HTERT RPE-1 (cell line): ENCODE results near the gene ZNF213.

ENCODE experiments used
- in situ Hi-C: fragments of 300-500 bp; cut with MboI; formaldehyde crosslinking; loops from 4 replicates; pipeline ENCODE4 v1.14.3; 2020; ENCODE audit warnings: low sequenced_read_pairs

ZNF213 gene

GRCh38 chr16:3134338-3135125 is at the start of gene ZNF213:
ZNF213 (plus strand) TSS chr16:3135029; CDS start chr16:3137281, 2,252 bp downstream.
- in situ Hi-C loops = no loop called here

GRCh38 chr16:3085868-3086595 is 48.8 kb upstream of the ZNF213 start:
- in situ Hi-C loops = no loop called here

GRCh38 chr16:3086596-3087242 is 48.1 kb upstream of the ZNF213 start:
- in situ Hi-C loops = no loop called here

GRCh38 chr16:3087243-3088235 is 47.3 kb upstream of the ZNF213 start:
- in situ Hi-C loops = no loop called here

DNA sequence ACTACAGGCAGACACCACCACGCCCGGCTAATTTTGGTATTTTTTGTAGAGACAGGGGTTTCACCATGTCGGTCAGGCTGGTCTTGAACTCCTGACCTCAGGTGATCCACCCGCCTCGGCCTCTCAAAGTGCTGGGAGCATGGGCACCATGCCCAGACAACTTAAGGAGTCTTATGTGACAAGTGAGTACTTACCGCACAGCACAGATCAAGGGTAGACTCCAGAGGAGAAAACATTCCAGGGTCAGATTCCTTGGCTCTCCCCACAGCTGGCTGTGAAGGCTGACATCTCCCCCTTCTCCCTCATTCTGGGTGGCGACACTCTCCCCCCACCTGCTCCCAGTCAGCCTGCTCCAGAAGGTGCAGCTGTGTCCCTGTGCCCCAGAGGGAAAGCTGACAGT is 46.4 kb upstream of the ZNF213 start:
- in situ Hi-C loops = no loop called here

DNA sequence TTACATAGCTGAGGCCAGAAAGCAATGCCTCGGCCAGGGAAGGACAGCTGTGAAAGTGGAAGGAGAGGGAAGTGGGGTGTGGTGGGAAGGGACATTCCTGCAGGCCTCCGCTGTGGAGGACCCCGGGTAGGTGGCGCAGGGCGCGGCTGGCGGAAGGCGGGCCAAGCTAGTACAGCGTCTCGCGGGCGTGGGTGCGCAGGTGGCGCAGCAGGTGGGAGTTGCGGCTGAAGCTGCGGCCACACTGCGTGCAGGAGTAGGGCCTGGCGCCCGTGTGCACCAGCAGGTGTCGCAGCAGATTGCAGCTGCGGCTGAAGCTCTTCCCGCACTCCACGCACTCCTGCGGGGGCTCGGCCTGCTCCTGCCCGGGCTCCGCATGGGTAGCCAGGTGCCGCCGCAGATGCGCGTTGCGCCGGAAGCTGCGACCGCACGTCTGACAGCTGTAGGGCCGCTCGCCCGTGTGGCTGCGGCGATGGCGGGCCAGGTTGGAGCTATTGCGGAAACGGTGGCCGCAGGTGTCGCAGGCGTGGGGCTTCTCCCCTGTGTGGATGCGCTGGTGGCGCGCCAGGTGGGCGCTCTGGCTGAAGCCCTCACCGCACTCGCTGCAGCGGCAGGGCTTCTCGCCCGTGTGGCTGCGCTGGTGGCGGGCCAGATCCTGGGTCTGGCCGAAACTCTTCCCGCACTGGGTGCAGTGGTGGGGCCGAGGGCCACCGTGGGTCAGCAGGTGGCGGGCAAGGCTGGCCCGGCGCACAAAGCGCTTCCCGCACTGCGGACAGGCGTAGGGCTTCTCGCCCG is 45.7 kb upstream of the ZNF213 start:
- in situ Hi-C loops = no loop called here

GRCh38 chr16:3089717-3090592 is 44.9 kb upstream of the ZNF213 start:
- in situ Hi-C loops = no loop called here

DNA sequence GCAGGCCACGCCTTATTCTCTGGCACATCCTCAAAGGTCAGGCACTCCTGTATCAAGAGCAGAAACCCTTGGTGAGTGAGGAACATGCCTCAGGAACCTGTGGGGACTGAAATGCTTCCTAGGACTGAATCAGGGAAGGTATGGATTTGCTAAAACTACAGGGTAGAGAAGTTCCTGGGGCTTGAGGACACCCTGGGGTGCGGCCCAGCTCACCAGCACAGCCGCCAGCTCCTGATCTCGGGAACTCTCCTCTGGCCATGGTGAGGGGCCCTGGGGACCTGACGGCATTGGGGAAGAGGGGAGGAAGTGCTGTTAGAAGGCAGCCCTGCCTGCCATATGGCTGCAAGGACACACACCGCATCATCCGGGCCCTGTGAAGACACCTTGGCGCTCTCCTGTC is 43.3 kb upstream of the ZNF213 start:
- in situ Hi-C loops = no loop called here

- in situ Hi-C loops = no loop called here
Observed at GRCh38 chr16:3092501-3092941, 42.3 kb upstream of the ZNF213 start.

DNA sequence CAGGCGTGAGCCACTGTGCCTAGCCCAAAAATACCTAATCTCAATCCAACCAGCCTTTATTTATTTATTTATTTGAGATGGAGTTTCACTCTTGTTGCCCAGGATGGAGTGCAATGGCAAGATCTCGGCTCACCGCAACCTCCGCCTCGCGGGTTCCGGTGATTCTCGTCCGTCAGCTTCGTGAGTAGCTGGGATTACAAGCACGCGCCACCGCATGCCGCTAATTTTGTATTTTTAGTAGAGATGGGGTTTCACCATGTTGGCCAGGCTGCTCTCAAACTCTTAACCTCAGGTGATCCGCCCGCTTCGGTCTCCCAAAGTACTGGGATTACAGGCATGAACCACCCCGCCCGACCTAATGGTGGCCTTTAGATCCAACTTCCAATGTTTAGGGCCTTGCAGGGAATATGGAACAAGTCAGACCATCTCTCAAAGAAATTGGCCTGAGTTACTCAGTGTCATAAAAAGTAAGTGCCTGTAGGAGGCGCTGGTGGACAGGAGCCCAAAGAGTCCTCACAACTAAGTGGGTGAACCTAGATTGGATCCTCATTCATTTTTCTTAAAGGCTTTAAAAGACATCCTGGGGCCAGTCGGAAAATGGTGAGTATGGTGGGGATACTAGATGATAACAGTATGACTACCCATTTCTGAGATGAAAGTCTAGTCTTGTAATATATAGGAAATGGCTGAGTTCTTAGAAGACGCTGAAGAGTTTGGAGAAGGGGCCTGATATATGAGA is 40.4 kb upstream of the ZNF213 start:
- in situ Hi-C loops = no loop called here

GRCh38 chr16:3095869-3096268 is 39.0 kb upstream of the ZNF213 start:
- in situ Hi-C loops = no loop called here

- in situ Hi-C loops = no loop called here
Observed at GRCh38 chr16:3096362-3096761, 38.5 kb upstream of the ZNF213 start.

DNA sequence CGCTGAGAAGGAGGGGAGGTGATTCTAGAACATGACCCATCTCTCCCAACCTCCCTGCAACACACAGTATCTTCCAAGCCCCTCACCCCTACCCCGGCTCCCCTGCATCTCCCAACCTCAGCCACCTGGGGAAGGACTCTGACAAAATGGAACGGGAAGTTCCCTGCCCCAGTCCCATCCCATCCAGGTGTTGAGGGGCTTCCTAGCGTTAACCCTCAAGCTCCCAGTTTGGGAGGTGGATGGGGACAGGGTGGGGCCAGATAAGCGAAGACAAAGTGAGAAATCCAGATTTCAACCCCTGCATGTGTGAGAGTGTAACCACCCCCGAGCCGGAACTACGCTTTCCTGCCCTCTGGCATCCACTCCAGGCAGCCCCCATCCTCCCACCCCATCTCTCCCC is 37.6 kb upstream of the ZNF213 start:
- in situ Hi-C loops = no loop called here

DNA sequence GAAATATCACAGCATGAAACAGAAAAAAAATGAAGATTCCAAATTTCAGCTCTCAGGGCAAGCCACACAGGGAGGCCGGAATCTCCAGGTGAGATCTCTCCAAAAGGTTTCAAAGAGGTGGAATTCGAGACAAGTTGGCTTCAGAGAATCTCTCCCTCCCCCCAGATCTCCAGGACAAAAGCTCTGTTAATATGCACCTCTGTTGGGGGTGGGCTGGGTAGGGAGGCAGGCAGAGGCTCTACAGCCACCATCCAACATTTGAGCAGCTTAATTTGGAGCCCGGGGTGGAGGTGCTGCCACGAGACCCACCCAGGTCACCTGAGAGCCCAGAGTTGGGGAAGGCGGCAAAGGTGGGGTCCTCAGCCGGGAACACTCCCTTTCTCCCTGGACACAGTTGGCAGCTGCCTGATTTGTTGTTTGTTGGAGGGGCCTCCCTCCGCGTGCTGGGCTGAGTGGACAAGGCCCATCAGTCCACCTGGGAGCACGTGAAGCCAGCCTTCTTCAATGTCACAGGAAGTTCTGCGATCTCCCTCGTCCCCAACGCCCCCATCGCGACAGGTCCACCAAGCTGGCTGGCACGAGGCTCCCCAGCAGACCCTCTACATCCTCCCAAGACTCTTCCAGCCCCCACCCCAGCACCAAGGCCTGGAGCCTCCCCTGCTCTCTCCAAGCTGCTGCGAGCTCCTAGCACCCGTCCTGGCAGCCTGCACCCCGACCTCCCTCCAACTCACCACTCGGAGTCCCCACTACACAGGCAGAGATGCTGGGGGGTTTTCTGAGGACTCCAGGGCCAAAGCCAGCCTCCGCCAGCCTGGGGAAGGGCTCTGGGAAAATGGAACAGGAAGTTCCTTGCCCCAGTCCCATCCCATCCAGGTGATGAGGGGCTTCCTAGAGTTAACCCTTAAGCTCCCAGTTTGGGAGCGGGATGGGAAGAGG is 36.1 kb upstream of the ZNF213 start, which contains the start of gene ZSCAN10:
ZSCAN10 (minus strand) TSS at position 836 of the 936 bp plus-strand sequence. CDS start 6,357 bp downstream, outside the sequence.
- in situ Hi-C loops = no loop called here

- in situ Hi-C loops = no loop called here
Observed at GRCh38 chr16:3099395-3099731, 35.5 kb upstream of the ZNF213 start.

DNA sequence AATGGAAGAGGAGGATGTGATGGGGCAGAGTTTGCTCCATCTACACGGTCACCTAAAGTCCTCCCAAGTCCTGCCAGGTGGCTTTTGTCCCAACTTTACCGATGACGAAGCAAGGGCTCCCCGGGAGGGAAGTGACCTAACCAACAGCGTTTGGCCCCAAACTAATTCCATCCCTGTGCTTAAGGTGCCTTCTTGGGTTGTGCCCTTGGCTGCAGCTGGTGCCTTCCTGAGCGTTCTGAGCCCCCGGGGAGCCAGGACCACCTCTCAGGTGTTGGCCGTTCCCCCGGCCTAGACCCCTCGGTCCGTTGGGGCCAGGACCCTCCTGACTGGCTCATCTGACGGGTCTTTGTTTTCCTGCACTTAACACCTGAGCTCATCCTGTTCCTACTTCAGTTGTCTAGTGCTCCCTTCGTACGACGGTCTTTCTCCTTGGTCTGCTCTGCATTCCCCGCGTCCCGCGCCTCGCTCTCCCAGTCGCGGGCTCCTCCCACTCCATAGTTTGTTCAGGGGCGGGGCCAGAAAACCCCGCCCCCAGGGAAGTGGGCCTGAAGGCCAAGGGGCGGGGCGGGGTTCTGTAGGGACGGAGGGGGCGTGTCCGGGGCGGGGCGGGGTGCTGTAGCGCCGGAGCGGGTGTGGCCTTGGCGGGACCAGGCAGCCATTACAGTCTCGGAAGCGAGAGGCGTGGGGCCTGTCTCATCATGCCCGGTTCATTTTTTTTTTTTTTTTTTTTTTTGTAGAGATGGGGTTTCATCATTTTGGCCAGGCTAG is 34.9 kb upstream of the ZNF213 start:
- in situ Hi-C loops = no loop called here
